ENCODE measurements around the gene BMPR2.
"Not testable (repeated sequence)": the region's sequence is repeated elsewhere in the genome, so short reads cannot be mapped to it uniquely, and the experiment has no call there.

The BMPR2 gene

DNA sequence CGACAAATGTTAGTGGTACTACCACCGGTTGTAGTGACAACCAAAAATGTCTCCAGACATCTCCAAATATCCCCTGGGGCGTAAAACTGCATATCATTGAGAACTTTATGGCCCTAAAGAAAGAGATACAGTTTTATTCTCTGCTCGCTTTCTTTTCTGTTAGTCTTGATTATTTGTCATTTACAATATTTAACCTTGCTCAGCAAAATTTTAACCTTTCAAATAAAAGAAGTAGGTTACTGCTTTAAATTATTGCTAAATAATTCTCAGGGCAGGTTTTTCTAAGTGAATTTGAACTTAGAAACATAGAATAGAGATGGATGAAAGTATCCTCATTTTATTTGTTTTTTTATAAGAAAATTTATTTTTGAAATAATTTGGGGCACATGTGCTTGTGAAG, 67.9 kb downstream of the BMPR2 start:
- DNase-seq (ENCODE audit: low read depth in 2 of 2, low spot score in 1 of 2): no peak

DNA sequence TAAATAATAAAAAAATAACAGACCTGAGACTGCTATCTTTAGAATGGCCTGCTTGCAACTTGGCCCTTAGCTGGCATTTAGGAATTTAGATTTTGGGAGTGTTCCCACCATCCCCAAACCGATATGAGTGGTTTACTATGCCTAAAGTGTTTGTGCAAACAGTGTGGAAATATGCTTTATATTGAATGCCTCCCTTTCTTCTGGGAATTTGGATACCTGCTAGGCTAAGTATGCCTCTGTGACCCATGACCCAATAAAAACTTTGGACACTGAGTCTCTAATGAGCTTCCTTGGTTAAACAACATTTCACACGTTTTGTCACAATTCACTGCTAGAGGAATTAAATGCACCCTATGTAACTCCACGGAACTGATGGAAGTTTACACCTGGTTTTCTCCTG, 73.2 kb downstream of the BMPR2 start:
- no peak for DNase-seq (ENCODE audit: low read depth in 2 of 2, low spot score in 1 of 2)

DNA sequence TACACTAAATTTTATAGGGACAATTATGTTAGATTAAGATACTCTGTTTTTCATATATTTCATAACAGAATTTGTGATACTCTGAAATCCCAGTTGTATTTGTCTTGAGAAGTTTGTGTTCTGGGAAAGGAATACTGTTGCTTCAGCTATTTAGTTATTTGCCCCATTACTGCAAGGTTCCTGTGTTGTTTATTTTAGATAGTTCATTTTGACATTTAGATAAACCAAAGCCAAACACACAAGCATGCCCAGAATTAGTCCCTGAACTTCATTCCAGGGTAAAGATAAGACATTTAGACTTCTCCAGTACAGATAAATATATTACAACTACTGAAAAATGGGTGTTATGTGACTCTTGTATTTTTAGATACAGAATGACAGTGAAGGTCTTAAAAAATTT, 74.7 kb downstream of the BMPR2 start:
- DNase-seq (ENCODE audit: low read depth in 2 of 2, low spot score in 1 of 2): no peak

DNA sequence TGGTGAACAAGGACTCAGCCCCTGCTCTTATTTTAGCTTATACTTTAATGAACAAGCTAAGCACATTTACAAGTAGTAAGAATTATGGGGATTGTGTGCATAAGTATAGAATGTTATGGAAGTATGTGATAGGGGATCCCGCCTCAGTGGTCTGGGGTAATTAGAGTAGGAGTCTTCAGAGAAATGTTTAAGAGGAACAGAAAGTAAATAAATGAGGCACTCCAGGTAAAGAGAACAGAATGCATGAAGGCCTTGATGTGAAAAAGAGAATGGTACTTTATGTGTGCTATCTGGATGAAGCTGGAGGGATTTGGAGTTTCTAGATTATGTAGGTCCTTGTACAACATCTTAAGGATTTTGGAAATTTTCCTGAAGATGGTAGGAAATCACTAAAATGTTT, 76.6 kb downstream of the BMPR2 start:
- DNase-seq (ENCODE audit: low read depth in 2 of 2, low spot score in 1 of 2): no peak

DNA sequence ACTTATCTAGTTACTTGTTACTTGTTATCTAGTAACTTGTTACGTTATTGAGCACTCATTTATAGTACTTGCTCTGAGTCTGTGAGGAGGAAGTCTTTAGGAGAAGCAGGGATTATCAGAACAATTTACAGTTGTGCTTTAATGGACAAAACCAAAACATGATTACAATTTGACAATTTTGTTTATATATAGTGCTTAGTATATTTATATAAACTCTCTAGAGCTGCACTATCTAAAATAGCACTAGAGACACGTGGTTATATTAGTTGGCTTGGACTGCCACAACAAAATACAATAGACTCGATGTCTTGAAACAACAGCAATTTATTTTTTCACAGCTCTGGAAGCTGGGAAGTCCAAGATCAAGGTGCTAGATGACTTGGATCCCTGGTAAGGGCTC, 78.4 kb downstream of the BMPR2 start:
- DNase-seq (ENCODE audit: low read depth in 2 of 2, low spot score in 1 of 2): no peak

DNA sequence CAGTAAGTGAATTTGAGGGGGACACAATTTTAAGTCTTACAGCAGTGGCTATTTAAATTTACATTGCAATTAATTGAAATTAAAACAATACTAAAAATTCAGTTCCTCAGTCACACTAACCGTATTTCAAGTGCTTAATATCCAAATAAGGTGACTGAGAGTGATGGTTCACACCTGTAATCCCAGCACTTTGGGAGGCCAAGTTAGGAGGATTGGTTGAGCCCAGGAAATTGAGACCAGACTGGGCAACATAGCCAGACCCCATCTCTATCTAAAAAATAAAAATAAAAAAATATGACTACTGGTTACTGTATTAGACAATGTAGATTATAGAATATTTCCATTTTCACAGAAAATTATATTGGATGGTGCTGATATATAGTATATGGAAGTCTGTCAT, 79.0 kb downstream of the BMPR2 start:
- DNase-seq (ENCODE audit: low read depth in 2 of 2, low spot score in 1 of 2): no peak

DNA sequence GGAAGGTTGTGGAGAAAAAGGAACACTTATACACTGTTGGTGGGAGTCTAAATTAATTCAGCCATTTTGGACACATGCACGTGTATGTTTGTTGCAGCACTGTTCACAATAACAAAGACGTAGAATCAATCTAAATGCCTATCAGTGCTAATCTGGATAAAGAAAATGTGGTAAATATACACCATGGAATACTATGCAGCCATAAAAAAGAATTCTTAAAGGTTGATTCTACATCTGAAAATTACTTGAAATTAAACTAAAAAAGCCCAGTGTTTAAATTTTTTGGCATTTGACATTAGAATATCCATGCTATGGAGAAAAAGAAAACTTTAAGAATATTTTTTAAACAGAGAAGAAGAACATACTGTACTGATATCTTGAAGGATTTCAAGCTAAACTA, 84.0 kb downstream of the BMPR2 start:
- no peak for DNase-seq (ENCODE audit: low read depth in 2 of 2, low spot score in 1 of 2)

DNA sequence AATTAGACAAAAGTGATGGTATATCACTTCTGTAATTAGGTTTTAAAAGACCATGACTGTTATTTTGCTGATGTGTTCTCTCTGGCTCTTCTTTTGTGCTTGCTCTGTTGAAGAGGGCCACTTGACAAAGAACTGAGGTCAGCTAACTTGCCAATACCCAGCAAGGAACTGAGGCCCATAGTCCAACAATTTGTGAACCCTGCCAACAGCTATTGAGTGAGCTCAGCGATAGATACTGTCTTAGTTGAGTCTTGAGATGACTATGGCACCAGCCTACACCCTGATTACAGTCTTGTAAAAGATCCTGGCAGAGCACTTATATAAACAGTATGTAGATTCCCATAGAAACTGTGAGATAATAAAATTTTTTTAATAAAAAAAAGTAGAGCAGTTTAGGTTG, 103.0 kb downstream of the BMPR2 start:
- DNase-seq (ENCODE audit: low read depth in 2 of 2, low spot score in 1 of 2): no peak

DNA sequence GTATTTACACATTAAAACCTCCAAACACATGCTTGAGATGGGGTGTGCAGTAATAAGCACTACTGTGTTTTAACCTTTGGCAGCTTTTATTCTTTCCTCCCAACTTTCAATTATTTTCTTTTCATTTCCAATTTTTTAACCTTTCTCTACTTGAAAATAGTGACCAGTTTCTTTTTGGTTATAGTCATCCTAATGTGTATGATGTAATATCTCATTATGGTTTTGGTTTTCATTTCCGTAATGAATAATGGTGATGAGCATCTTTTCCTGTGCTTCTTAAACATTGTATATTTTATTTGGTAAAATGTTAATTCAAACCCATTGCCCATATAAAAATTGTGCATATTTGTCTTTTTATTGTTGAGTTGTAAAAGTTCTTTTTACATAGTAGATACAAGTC, 103.5 kb downstream of the BMPR2 start:
- no peak for DNase-seq (ENCODE audit: low read depth in 2 of 2, low spot score in 1 of 2)

DNA sequence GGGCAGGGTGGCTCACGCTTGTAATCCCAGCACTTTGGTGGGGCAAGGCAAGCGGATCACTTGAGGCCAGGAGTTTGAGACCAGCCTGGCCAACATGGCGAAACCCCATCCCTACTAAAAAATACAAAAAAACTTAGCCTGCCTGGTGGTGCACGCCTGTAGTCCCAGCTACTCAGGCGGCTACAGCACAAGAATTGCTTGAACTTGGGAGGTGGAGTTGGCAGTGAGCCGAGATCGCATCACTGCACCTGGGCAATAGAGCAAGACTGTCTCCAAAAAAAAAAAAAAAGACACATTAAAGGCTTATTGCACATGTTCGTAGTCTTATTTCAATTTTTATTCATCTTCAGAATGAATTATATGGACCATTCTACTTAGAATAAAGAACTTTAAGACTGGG, 110.2 kb downstream of the BMPR2 start:
- no peak for DNase-seq (ENCODE audit: low read depth in 2 of 2, low spot score in 1 of 2)

DNA sequence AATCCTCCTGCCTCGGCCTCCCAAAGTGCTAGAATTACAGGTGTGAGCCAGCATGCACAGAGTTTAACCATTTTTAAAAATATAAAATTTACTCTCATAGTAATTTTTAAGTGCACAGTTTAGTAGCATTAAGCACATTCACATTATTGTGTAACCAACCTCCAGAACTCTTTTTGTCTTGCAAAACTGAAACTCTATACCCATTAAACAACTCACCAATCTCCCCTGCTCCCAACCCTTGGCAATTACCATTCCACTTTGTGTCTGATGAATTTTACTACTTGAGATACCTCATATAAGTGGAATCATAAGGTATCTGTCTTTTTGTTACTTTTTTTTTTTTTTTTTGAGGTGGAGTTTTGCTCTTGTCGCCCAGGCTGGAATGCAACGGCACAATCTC, 112.5 kb downstream of the BMPR2 start:
- no peak for DNase-seq (ENCODE audit: low read depth in 2 of 2, low spot score in 1 of 2)

DNA sequence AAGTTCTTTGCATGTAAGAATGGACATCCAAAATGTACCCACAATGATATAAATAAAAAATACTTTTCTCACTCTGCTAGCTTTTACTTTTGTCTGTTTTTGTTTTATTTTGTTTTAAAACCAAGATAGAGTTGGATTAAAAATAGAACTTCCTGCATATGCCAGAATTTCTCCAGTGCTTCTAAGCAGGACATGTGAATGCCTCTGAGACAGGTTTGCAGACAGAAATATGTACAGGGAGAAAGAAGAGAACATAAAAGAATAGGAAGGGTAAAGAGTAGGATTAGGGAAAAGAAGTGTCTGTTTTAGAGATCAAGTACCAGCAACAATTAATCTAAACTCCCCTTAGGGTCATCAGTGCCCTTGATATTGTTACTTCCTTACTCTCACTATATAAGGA, 114.4 kb downstream of the BMPR2 start:
- no peak for DNase-seq (ENCODE audit: low read depth in 2 of 2, low spot score in 1 of 2)

DNA sequence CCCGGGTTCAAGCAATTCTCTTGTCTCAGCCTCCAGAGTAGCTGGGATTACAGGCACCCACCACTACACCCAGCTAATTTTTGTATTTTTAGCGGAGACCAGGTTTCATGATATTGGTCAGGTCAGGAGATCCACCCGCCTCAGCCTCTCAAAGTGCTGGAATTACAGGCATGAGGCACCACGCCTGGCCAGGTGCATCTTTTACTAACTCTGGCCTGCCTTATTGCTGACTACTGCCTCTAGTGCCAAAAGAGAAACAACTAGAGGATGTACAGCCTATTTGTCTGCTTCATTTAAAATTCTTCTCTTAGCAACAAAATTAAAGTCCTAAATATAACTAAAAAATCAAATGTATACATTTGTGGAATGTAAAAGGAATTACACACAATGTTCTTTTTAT, 115.4 kb downstream of the BMPR2 start:
- DNase-seq (ENCODE audit: low read depth in 2 of 2, low spot score in 1 of 2): no peak

DNA sequence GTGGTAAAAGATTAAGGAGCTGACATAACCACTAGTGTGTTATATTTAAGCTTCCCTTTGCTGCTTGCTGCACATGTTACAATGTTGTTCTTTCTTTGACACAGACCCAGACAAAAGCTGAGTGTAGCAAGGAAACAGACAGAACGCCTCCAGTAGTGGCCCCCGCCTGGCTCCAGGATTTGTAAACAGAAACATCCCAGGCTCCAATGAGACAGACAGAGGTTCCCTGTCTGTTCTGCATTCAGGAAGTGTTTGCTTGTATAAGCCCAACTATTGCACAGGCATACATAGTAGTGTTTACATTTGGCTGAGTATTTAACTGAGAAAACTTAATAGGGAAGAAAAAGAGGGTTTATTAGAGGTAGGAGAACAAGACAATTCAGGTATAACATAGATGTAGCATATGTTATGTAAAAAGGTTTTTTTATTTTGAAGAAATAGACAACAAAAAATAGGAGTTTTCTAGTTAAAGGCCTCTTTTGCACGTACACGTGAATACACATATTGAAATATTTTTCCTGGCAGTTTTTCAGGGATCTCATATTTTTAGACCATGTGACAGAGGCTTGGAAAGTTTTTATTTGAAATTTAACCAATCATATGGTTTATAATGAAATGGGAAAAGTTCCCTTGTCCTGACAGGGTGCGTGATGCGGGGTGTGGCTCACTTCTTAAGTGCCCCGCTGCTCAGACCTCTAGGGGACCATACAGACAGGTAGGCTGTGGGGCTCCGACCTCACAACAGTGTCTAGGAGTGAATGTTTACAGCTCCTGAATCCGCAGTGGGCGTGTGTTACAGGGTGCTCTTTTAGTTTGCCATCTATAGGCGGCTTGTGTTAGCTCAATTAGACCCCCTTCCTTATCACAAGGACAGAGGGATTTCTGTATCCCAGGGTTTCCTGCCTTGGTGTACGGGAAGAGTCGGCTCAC, 118.4 kb downstream of the BMPR2 start:
- no peak for DNase-seq (ENCODE audit: low read depth in 2 of 2, low spot score in 1 of 2)

DNA sequence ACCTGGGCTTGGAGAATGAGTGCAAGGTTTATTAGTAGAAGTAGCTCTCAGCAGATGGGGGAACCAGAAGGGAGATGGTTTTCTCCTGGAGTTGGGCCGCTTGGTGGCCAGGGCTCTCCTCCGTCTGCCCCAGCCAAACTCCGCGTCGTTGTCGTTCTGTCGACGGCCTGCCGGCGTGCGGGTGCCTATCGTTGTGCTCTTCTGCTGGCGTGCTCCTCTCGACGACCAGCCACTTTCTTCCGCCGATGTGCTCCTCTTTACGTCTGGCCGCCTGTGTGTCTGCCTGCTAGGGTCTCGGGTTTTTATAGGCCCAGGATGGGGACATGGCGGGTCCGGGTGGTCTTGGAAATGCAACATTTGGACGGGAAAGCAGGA, 119.1 kb downstream of the BMPR2 start:
- DNase-seq (ENCODE audit: low read depth in 2 of 2, low spot score in 1 of 2): no peak

DNA sequence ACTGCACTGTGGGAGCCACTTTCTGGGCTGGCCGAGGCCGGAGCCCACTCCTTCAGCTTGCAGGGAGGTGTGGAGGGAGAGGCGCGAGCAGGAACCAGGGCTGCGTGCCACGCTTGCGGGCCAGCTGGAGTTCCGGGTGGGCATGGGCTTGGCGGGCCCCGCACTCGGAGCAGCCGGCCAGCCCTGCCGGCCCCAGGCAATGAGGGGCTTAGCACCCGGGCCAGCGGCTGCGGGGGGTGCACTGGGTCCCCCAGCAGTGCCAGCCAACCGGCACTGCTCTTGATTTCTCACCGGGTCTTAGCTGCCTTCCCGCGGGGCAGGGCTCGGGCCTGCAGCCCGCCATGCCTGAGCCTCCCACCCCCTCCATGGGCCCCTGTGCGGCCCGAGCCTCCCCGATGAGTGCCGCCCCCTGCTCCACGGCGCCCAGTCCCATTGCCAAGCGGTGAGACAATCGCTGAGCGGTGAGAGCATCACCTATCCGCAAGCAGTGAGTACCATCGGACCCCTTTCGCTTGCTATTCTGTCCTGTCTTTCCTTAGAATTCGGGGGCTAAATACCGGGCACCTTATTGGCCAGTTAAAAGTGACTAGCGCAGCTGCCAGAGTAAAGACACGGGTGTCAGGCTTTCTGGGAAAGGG, 120.8 kb downstream of the BMPR2 start:
- not testable (repeated sequence) for DNase-seq (ENCODE audit: low read depth in 2 of 2, low spot score in 1 of 2)

DNA sequence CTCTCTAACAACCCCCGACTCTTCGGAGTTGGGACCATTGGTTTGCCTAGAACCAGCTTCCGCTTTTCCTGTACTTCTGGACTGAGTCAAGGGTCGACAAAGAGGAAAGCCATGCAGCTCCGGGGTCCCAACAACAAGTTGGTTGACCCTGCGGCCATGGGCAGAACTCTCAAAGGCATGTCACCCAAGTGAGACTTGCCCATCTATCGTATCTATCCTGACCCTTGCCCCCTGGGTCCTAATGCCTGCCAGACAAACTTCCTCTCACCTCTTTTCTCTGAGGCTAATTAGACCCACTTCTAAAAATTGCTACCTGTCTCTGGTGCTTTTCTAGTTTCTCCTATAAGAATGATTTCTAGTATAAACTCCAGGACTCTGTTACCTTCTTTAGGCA, 121.3 kb downstream of the BMPR2 start:
- not testable (repeated sequence) for DNase-seq (ENCODE audit: low read depth in 2 of 2, low spot score in 1 of 2)

DNA sequence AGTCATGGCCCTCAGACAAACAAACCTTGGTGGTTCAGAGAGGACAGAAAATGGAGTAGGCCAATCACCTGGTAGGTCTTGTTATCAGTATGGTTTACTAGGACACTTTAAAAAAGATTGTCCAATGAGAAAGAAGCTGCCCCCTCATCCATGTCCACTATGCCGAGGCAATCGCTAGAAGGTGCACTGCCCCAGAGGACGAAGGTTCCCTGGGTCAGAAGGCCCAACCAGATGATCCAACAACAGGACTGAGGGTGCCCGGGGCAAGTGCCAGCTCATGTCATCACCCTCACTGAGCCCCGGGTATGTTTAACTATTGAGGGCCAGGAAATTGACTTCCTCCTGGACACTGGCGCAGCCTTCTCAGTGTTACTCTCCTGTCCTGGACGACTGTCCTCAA, 123.7 kb downstream of the BMPR2 start:
- not testable (repeated sequence) for DNase-seq (ENCODE audit: low read depth in 2 of 2, low spot score in 1 of 2)

DNA sequence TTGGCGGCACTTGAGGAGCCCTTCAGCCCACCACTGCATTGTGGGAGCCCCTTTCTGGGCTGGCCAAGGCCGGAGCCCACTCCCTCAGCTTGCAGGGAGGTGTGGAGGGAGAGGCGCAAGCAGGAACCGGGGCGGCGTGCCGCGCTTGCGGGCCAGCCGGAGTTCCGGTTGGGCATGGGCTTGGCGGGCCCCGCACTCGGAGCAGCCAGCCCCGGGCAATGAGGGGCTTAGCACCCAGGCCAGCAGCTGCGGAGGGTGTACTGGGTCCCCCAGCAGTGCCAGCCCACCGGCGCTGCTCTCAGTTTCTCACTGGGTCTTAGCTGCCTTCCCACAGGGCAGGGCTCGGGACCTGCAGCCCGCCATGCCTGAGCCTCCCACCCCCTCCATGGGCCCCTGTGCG, 127.1 kb downstream of the BMPR2 start:
- not testable (repeated sequence) for DNase-seq (ENCODE audit: low read depth in 2 of 2, low spot score in 1 of 2)

DNA sequence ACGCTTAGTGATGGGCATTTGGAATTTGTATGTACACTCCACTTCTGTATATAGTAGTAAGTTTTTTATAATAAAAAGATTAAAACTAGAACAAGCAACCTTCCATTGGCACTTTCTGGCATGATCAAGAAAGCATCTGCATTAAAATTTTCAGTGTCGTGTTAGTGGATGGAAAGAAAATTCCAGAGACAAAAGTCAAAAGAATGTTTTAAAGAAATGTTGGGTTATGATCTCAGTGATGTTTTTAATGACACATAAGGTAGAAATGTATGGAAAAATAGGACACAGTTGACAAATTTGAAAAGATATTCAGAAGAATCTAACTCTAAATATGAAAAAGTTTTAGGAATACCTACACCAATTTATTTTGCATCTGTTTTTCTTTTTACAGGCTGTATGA, 132.6 kb downstream of the BMPR2 start:
- no peak for DNase-seq (ENCODE audit: low read depth in 2 of 2, low spot score in 1 of 2)

DNA sequence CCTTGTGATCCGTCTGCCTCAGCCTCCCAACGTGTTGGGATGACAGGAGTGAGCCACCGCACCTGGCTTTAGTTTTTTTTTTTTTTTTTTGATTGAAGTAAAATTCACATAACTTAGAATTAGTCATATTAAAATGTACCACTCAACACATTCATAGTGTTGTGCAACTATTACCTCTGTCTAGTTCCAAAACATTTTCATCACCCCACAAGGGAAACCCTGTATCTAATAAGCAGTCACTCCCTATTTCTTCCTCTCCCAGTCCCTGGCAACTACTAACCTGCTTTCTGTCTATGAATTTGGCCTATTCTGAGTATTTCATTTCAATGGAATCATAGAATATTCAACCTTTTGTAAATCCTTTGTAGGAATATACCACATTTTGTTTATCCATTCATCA, 134.8 kb downstream of the BMPR2 start:
- no peak for DNase-seq (ENCODE audit: low read depth in 2 of 2, low spot score in 1 of 2)

DNA sequence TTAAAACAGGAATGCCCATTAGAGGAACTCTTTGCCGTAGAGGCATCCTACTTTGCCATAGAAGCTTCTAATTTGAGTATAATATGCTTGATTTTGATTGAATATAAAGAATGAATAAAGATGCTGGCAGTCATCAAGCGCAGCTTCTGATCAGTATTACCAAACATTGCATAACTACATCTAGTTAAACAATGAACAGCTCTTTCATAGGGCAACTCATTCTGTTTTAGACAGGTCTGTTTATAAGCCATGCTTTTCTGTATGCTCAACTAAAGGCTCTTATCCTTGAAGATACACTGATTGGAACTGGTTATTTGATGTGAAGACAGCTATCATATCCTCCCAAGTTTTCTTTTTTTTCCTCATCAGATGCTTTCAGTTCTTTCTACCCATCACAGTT, 136.0 kb downstream of the BMPR2 start:
- DNase-seq (ENCODE audit: low read depth in 2 of 2, low spot score in 1 of 2): no peak

DNA sequence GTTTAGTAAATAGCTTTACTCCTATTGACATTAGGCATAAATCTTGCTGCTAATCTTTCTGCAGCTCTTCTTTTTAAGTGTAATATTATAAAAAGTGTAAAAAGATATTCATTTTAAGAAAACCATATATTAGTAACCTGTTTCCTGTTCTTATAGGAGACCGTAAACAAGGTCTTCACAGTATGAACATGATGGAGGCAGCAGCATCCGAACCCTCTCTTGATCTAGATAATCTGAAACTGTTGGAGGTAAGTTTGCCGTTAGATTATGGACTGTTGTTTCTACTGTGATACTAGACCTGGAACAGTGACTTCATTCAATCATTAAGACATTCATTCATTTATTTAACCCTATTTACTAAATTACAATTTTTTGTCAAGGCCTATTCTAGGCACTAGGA, 138.6 kb downstream of the BMPR2 start:
- DNase-seq (ENCODE audit: low read depth in 2 of 2, low spot score in 1 of 2): no peak
